OCI-LY1 (cell line): ENCODE results near the gene HDDC3.

ENCODE experiments used
- EZH2 ChIP-seq: fragments of 200-600 bp; sonication (generic), shearing (Covaris generic); IDR thresholded peaks from 2 replicates; pipeline ENCODE4 v1.8.0; 2017; ENCODE audit warnings: borderline replicate concordance, mixed run types, mild to moderate bottlenecking, antibody characterized with exemption, low read length, moderate library complexity, mixed read lengths
- TF ChIP-seq, protein P1 (sequence below): fragments of 200-600 bp; sonication (generic), shearing (Covaris generic); IDR thresholded peaks from 2 replicates; pipeline ENCODE4 v1.5.1; 2017; ENCODE audit warnings: mild to moderate bottlenecking, antibody characterized with exemption, low read length, moderate library complexity, mixed read lengths

DNA sequence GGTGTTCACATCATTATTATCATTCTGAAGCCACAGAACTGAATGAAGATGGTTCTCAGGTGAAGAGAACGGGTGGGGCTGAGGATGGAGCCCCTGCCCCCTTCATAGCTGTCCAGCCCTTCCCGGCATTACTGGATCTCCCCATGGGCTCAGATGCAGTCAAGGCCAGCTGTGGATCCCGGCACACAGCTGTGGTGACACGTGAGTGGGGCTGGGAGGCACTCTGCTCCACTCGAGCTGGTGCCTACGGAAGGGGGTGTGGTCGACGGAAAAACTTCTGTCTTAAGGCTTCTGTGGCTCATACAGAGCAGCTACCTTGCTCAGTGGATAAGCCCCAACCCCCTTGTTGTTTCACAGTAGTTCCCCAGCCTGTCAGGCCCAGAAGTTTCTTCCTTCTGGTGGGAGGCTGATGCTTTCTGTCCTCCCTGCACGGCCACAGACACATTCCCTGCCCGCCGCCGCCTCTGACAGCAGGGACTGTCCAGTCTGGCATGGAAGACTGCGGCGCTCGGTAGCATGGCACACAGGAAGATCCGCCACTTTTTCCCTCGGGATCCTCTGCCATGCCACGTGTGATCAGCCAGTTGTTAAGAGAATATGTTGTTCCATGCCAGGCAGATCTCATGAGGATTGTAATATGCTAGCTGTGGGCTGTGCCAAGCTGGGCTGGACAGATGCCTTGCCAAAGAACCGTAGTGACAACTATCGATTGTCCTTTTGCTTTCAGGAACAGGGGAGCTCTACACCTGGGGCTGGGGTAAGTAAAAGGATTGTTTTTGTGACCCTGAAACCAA lies 28.1 kb upstream of the HDDC3 start:
- TF ChIP-seq, protein P1, sequence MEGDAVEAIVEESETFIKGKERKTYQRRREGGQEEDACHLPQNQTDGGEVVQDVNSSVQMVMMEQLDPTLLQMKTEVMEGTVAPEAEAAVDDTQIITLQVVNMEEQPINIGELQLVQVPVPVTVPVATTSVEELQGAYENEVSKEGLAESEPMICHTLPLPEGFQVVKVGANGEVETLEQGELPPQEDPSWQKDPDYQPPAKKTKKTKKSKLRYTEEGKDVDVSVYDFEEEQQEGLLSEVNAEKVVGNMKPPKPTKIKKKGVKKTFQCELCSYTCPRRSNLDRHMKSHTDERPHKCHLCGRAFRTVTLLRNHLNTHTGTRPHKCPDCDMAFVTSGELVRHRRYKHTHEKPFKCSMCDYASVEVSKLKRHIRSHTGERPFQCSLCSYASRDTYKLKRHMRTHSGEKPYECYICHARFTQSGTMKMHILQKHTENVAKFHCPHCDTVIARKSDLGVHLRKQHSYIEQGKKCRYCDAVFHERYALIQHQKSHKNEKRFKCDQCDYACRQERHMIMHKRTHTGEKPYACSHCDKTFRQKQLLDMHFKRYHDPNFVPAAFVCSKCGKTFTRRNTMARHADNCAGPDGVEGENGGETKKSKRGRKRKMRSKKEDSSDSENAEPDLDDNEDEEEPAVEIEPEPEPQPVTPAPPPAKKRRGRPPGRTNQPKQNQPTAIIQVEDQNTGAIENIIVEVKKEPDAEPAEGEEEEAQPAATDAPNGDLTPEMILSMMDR, result no peak
- no peak for TF ChIP-seq EZH2
